WTC11 (cell line): ENCODE data around the gene IGFBP7.

ENCODE experiments used
- JAZF1 ChIP-seq: fragments of 250-450 bp; sonication (Bioruptor Pico); IDR thresholded peaks from 2 replicates; pipeline ENCODE4 v1.9.0; 2021; ENCODE audit warnings: moderate library complexity, mild to moderate bottlenecking, inconsistent platforms
- NFYB ChIP-seq: sonication (generic); formaldehyde crosslinking; conservative IDR thresholded peaks from 2 replicates; pipeline ENCODE4 v1.8.0; 2022; ENCODE audit warnings: low read depth, missing genetic modification reagents
- NR3C1 ChIP-seq: sonication (generic); formaldehyde crosslinking; conservative IDR thresholded peaks from 2 replicates; pipeline ENCODE4 v1.8.1; 2023; ENCODE audit warnings: low read depth, mild to moderate bottlenecking, missing genetic modification reagents
- SP1 ChIP-seq: sonication (generic); formaldehyde crosslinking; conservative IDR thresholded peaks from 2 replicates; pipeline ENCODE4 v1.8.1; 2022; ENCODE audit warnings: missing genetic modification reagents
- ZBTB21 ChIP-seq: sonication (generic); formaldehyde crosslinking; IDR thresholded peaks from 2 replicates; pipeline ENCODE4 v1.8.1; 2023; ENCODE audit warnings: mild to moderate bottlenecking, missing genetic modification reagents, borderline replicate concordance
- ZNF317 ChIP-seq: sonication (generic); formaldehyde crosslinking; IDR thresholded peaks from 2 replicates; pipeline ENCODE4 v1.8.1; 2023; ENCODE audit warnings: low read depth, mild to moderate bottlenecking, moderate library complexity, missing genetic modification reagents, borderline replicate concordance
- TF ChIP-seq, protein P1 (sequence below): fragments of 250-450 bp; sonication (Bioruptor Pico); IDR thresholded peaks from 2 replicates; pipeline ENCODE4 v1.9.0; 2021; ENCODE audit warnings: mild to moderate bottlenecking
- TF ChIP-seq, protein P2 (sequence below): sonication (generic); formaldehyde crosslinking; IDR thresholded peaks from 2 replicates; pipeline ENCODE4 v1.8.1; 2023; ENCODE audit warnings: mild to moderate bottlenecking, missing genetic modification reagents, borderline replicate concordance
- TF ChIP-seq, protein P3 (sequence below): fragments of 200-600 bp; IDR thresholded peaks from 2 replicates; pipeline ENCODE4 v1.8.0; 2022; ENCODE audit warnings: antibody characterized with exemption
- TF ChIP-seq, protein P4 (sequence below): sonication (generic); formaldehyde crosslinking; IDR thresholded peaks from 2 replicates; pipeline ENCODE4 v1.8.0; 2022; ENCODE audit warnings: mild to moderate bottlenecking, missing genetic modification reagents
- TF ChIP-seq, protein P5 (sequence below): sonication (generic); formaldehyde crosslinking; IDR thresholded peaks from 2 replicates; pipeline ENCODE4 v1.8.1; 2022; ENCODE audit warnings: mild to moderate bottlenecking, missing genetic modification reagents, moderate library complexity, borderline replicate concordance

DNA sequence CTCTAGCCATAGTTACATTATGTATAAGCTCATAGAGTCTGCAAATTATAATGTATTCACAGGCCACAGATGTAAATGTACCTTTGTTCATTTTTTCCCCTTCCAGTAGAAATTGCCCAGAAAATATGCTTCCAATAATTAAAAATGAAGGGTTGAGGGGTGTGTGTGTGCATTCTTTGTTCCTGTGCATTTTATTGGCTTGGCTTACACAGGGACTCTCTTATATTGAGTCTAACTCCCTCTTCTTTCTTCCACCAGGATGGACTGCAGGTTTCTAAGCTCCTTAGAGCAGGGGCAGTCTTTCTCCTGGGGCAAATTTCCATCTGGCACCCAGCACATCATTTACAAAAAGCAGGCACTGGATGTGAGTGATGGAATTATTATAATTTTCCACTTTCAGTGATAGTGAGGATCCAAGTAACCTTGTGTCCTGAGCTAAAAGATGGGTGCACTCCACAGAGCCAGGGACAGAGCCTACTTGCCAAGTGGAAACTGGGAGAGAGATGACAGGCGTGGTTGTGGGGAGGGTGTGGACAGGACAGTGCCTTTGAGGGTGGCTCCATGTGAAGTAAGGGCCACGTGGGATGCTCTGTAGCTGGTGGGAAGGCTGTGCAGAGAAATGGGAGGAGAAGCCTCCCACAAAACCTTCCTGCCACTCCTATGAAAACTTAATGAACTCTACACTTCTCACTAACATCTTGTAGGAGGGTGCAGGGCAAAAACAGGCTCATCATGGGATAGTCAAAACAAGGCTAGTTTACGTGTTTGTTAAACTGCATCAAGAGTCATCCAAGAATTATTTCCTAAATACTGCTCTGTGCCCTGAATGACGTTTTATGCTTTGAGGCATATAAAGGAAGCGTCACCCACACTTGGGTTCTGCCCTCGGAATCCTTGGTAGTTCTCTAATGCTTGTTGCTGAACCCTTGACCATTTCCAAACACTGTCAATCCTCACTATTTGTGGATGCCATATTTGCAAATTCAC lies 16.0 kb downstream of the IGFBP7 start:
- TF ChIP-seq NFYB (no peak), NR3C1 (CRISPR knock-in tag) (no peak), JAZF1 (CRISPR knock-in tag) (no peak), ZNF317 (no peak), ZBTB21 (no peak), SP1 (CRISPR knock-in tag) (no peak)
- TF ChIP-seq, protein P1, sequence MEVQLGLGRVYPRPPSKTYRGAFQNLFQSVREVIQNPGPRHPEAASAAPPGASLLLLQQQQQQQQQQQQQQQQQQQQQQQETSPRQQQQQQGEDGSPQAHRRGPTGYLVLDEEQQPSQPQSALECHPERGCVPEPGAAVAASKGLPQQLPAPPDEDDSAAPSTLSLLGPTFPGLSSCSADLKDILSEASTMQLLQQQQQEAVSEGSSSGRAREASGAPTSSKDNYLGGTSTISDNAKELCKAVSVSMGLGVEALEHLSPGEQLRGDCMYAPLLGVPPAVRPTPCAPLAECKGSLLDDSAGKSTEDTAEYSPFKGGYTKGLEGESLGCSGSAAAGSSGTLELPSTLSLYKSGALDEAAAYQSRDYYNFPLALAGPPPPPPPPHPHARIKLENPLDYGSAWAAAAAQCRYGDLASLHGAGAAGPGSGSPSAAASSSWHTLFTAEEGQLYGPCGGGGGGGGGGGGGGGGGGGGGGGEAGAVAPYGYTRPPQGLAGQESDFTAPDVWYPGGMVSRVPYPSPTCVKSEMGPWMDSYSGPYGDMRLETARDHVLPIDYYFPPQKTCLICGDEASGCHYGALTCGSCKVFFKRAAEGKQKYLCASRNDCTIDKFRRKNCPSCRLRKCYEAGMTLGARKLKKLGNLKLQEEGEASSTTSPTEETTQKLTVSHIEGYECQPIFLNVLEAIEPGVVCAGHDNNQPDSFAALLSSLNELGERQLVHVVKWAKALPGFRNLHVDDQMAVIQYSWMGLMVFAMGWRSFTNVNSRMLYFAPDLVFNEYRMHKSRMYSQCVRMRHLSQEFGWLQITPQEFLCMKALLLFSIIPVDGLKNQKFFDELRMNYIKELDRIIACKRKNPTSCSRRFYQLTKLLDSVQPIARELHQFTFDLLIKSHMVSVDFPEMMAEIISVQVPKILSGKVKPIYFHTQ (CRISPR knock-in tag), result no peak
- TF ChIP-seq, protein P2, sequence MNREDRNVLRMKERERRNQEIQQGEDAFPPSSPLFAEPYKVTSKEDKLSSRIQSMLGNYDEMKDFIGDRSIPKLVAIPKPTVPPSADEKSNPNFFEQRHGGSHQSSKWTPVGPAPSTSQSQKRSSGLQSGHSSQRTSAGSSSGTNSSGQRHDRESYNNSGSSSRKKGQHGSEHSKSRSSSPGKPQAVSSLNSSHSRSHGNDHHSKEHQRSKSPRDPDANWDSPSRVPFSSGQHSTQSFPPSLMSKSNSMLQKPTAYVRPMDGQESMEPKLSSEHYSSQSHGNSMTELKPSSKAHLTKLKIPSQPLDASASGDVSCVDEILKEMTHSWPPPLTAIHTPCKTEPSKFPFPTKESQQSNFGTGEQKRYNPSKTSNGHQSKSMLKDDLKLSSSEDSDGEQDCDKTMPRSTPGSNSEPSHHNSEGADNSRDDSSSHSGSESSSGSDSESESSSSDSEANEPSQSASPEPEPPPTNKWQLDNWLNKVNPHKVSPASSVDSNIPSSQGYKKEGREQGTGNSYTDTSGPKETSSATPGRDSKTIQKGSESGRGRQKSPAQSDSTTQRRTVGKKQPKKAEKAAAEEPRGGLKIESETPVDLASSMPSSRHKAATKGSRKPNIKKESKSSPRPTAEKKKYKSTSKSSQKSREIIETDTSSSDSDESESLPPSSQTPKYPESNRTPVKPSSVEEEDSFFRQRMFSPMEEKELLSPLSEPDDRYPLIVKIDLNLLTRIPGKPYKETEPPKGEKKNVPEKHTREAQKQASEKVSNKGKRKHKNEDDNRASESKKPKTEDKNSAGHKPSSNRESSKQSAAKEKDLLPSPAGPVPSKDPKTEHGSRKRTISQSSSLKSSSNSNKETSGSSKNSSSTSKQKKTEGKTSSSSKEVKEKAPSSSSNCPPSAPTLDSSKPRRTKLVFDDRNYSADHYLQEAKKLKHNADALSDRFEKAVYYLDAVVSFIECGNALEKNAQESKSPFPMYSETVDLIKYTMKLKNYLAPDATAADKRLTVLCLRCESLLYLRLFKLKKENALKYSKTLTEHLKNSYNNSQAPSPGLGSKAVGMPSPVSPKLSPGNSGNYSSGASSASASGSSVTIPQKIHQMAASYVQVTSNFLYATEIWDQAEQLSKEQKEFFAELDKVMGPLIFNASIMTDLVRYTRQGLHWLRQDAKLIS, result no peak
- TF ChIP-seq, protein P3, sequence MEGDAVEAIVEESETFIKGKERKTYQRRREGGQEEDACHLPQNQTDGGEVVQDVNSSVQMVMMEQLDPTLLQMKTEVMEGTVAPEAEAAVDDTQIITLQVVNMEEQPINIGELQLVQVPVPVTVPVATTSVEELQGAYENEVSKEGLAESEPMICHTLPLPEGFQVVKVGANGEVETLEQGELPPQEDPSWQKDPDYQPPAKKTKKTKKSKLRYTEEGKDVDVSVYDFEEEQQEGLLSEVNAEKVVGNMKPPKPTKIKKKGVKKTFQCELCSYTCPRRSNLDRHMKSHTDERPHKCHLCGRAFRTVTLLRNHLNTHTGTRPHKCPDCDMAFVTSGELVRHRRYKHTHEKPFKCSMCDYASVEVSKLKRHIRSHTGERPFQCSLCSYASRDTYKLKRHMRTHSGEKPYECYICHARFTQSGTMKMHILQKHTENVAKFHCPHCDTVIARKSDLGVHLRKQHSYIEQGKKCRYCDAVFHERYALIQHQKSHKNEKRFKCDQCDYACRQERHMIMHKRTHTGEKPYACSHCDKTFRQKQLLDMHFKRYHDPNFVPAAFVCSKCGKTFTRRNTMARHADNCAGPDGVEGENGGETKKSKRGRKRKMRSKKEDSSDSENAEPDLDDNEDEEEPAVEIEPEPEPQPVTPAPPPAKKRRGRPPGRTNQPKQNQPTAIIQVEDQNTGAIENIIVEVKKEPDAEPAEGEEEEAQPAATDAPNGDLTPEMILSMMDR, result no peak
- TF ChIP-seq, protein P4, sequence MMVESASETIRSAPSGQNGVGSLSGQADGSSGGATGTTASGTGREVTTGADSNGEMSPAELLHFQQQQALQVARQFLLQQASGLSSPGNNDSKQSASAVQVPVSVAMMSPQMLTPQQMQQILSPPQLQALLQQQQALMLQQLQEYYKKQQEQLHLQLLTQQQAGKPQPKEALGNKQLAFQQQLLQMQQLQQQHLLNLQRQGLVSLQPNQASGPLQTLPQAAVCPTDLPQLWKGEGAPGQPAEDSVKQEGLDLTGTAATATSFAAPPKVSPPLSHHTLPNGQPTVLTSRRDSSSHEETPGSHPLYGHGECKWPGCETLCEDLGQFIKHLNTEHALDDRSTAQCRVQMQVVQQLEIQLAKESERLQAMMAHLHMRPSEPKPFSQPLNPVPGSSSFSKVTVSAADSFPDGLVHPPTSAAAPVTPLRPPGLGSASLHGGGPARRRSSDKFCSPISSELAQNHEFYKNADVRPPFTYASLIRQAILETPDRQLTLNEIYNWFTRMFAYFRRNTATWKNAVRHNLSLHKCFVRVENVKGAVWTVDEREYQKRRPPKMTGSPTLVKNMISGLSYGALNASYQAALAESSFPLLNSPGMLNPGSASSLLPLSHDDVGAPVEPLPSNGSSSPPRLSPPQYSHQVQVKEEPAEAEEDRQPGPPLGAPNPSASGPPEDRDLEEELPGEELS (CRISPR knock-in tag), result no peak
- TF ChIP-seq, protein P5, sequence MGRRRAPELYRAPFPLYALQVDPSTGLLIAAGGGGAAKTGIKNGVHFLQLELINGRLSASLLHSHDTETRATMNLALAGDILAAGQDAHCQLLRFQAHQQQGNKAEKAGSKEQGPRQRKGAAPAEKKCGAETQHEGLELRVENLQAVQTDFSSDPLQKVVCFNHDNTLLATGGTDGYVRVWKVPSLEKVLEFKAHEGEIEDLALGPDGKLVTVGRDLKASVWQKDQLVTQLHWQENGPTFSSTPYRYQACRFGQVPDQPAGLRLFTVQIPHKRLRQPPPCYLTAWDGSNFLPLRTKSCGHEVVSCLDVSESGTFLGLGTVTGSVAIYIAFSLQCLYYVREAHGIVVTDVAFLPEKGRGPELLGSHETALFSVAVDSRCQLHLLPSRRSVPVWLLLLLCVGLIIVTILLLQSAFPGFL (CRISPR knock-in tag), result no peak
